Hepatocyte (in vitro differentiated cells): ENCODE data around the gene PRDM10.

Experiments used
- EZH2phosphoT487 ChIP-seq: fragments of 200-600 bp; sonication (generic); IDR thresholded peaks from one replicate; pipeline ENCODE4 v1.6.1; 2018; ENCODE audit warnings: antibody characterized with exemption, mild to moderate bottlenecking, low read depth, moderate library complexity; ENCODE audit not compliant: unreplicated experiment, severe bottlenecking
- TF ChIP-seq, protein P1 (sequence below): fragments of 200-600 bp; sonication (generic); IDR thresholded peaks from 2 replicates; pipeline ENCODE4 v1.5.1; 2016; ENCODE audit warnings: antibody characterized with exemption, mild to moderate bottlenecking; ENCODE audit not compliant: poor library complexity

DNA sequence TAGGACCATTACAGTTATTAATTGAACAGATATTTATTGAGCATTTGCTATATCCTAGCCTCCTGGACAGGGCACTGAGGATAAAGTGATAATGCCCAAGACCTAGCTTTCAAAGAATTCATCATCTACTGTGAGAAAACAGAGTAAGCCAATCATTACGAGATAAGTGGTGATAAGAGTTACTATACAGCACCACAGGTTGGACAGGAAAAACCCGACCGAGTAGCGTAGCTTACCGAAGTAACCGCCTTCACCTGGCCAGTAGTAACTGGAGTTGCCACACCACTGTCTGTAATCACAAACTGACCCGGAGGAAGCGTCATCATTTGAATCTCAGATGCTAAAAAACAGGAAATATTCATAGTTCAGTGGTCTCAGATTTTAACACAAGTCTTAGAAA is 97.2 kb downstream of the PRDM10 start:
- TF ChIP-seq, protein P1, sequence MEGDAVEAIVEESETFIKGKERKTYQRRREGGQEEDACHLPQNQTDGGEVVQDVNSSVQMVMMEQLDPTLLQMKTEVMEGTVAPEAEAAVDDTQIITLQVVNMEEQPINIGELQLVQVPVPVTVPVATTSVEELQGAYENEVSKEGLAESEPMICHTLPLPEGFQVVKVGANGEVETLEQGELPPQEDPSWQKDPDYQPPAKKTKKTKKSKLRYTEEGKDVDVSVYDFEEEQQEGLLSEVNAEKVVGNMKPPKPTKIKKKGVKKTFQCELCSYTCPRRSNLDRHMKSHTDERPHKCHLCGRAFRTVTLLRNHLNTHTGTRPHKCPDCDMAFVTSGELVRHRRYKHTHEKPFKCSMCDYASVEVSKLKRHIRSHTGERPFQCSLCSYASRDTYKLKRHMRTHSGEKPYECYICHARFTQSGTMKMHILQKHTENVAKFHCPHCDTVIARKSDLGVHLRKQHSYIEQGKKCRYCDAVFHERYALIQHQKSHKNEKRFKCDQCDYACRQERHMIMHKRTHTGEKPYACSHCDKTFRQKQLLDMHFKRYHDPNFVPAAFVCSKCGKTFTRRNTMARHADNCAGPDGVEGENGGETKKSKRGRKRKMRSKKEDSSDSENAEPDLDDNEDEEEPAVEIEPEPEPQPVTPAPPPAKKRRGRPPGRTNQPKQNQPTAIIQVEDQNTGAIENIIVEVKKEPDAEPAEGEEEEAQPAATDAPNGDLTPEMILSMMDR = no peak
- no peak for TF ChIP-seq EZH2phosphoT487
